SU-DHL-6 (cell line): ENCODE results near the gene C21orf58.

Experiments
- CTCF ChIP-seq: fragments of 200-600 bp; sonication (generic); IDR thresholded peaks from one replicate; pipeline ENCODE4 v1.5.1; 2017; ENCODE audit warnings: antibody characterized with exemption, mild to moderate bottlenecking, low read length, moderate library complexity; ENCODE audit not compliant: insufficient read depth, poor library complexity, severe bottlenecking
- EZH2phosphoT487 ChIP-seq: fragments of 200-600 bp; sonication (generic), shearing (Covaris generic); conservative IDR thresholded peaks from 2 replicates; pipeline ENCODE4 v1.6.1; 2018; ENCODE audit warnings: mild to moderate bottlenecking, antibody characterized with exemption, low read length, moderate library complexity, mixed read lengths

- TF ChIP-seq CTCF = no peak
- TF ChIP-seq EZH2phosphoT487 = no peak
Observed at GRCh38 chr21:46291561-46291960, 32.1 kb downstream of the C21orf58 start.
